HepG2 (cell line): ENCODE measurements around the gene ERRFI1. TPM values are rescaled to one million over a fixed set of nuclear protein-coding genes. Genes with fewer than 3 reads are reported as not detected.

Experiments used
- ATF3 ChIP-seq: sonication (generic); formaldehyde crosslinking; IDR thresholded peaks from 2 replicates; pipeline ENCODE4 v1.4.0; 2020; ENCODE audit warnings: missing genetic modification reagents
- CREB3 ChIP-seq: sonication (generic); formaldehyde crosslinking; IDR thresholded peaks from 2 replicates; pipeline ENCODE4 v1.5.0; 2020; ENCODE audit warnings: missing genetic modification reagents
- ELF1 ChIP-seq: sonication (generic); formaldehyde crosslinking; IDR thresholded peaks from 2 replicates; pipeline ENCODE4 v1.4.0; 2020; ENCODE audit warnings: missing genetic modification reagents
- FOXP1 ChIP-seq, 2 experiments: fragments of 450-650 bp in 1 of 2; IDR thresholded peaks; 2 replicates each; pipeline ENCODE4 v1.6.1; 2017 to 2018; ENCODE audit warnings: antibody characterized with exemption in 1 of 2
- KIAA2018 ChIP-seq: sonication (generic); formaldehyde crosslinking; IDR thresholded peaks from 2 replicates; pipeline ENCODE4 v1.5.0; 2020; ENCODE audit warnings: mild to moderate bottlenecking, missing genetic modification reagents, borderline replicate concordance
- KLF6 ChIP-seq: IDR thresholded peaks from 2 replicates; pipeline ENCODE4 v1.8.0; 2016; ENCODE audit warnings: missing biosample characterization, missing genetic modification reagents
- MTA1 ChIP-seq: sonication (generic); formaldehyde crosslinking; IDR thresholded peaks from 2 replicates; pipeline ENCODE4 v1.4.0; 2020; ENCODE audit warnings: missing genetic modification reagents, mild to moderate bottlenecking, borderline replicate concordance
- POGZ ChIP-seq: sonication (generic); formaldehyde crosslinking; IDR thresholded peaks from 2 replicates; pipeline ENCODE4 v1.4.0; 2020; ENCODE audit warnings: mild to moderate bottlenecking, missing genetic modification reagents
- RFX5 ChIP-seq: IDR thresholded peaks from 2 replicates; pipeline ENCODE4 v1.6.1; 2011; ENCODE audit warnings: low read depth, low read length, improper control_type of control experiment
- SALL1 ChIP-seq: sonication (generic); formaldehyde crosslinking; IDR thresholded peaks from 2 replicates; pipeline ENCODE4 v1.8.0; 2022; ENCODE audit warnings: mild to moderate bottlenecking, missing genetic modification reagents
- SOX5 ChIP-seq: IDR thresholded peaks from 2 replicates; pipeline ENCODE4 v1.6.1; 2016; ENCODE audit warnings: borderline replicate concordance
- TCF7L2 ChIP-seq: IDR thresholded peaks from 2 replicates; pipeline ENCODE4 v1.6.1; 2011; ENCODE audit warnings: mild to moderate bottlenecking, low read depth, low read length, moderate library complexity
- TEAD2 ChIP-seq: sonication (generic); formaldehyde crosslinking; IDR thresholded peaks from 2 replicates; pipeline ENCODE4 v1.9.0; 2021; ENCODE audit warnings: missing genetic modification reagents
- TGIF2 ChIP-seq: IDR thresholded peaks from 2 replicates; pipeline ENCODE4 v1.6.1; 2016; ENCODE audit warnings: control low read depth, missing compliant biosample characterization
- YEATS4 ChIP-seq: sonication (generic); formaldehyde crosslinking; IDR thresholded peaks from 2 replicates; pipeline ENCODE4 v1.4.0; 2020; ENCODE audit warnings: missing genetic modification reagents, borderline replicate concordance
- ZBTB20 ChIP-seq: sonication (generic); formaldehyde crosslinking; IDR thresholded peaks from 2 replicates; pipeline ENCODE4 v1.8.1; 2023; ENCODE audit warnings: missing genetic modification reagents, low read depth, mild to moderate bottlenecking, borderline replicate concordance
- ZMYM2 ChIP-seq: sonication (generic); formaldehyde crosslinking; IDR thresholded peaks from 2 replicates; pipeline ENCODE4 v1.8.0; 2022; ENCODE audit warnings: mild to moderate bottlenecking, missing genetic modification reagents
- ZNF382 ChIP-seq: sonication (generic); formaldehyde crosslinking; IDR thresholded peaks from 2 replicates; pipeline ENCODE4 v1.5.0; 2020; ENCODE audit warnings: missing genetic modification reagents, mild to moderate bottlenecking, borderline replicate concordance
- ZNF576 ChIP-seq: sonication (generic); formaldehyde crosslinking; IDR thresholded peaks from 2 replicates; pipeline ENCODE4 v1.4.0; 2020; ENCODE audit warnings: mild to moderate bottlenecking, missing genetic modification reagents
- ZSCAN20 ChIP-seq: sonication (generic); formaldehyde crosslinking; IDR thresholded peaks from 2 replicates; pipeline ENCODE4 v1.4.0; 2020; ENCODE audit warnings: missing genetic modification reagents, mild to moderate bottlenecking, borderline replicate concordance
- ZSCAN22 ChIP-seq: sonication (generic); formaldehyde crosslinking; IDR thresholded peaks from 2 replicates; pipeline ENCODE4 v1.4.0; 2020; ENCODE audit warnings: mild to moderate bottlenecking, missing genetic modification reagents
- polyA plus RNA-seq, 8 experiments: library from polyadenylated mRNA; depleted of rRNA in 3 of 8; stranded (reverse) in 7 of 8; unstranded in 1 of 8; fragments of >200 nt; fragmentation: Illumina TruSeq in 4 of 8; extraction: Trizol in 4 of 8; gene quantifications; 2 replicates each; pipeline versions ENCODE4 v1.2.1 to v1.2.3, GENCODE V29; 2011 to 2016; ENCODE audit warnings: low read depth in 4 of 8, missing spikeins in 1 of 8, mixed read lengths in 1 of 8; ENCODE audit not compliant: insufficient read depth in 1 of 8
- total RNA-seq, 5 experiments: library from RNA; depleted of rRNA; stranded (reverse); fragments of >200 nt; fragmentation: Illumina TruSeq; extraction: Trizol; gene quantifications; 2 replicates each; pipeline ENCODE4 v1.2.3, GENCODE V29; 2016; ENCODE audit warnings: low read depth in 1 of 5

Gene ERRFI1
- total and polyA plus RNA-seq, 2 of the 13 experiments (the other 11 are each of a cell fraction or from before 2014, with no cell fraction given), result 84.4 to 753 TPM

GRCh38 chr1:8061210-8061609, 35.1 kb upstream of the ERRFI1 start (continued):
- TF ChIP-seq ZSCAN22 (no peak), TEAD2 (no peak), YEATS4 (no peak), ZNF382 (CRISPR knock-in tag) (no peak), KIAA2018 (no peak), SALL1 (CRISPR knock-in tag) (peak; percentile 50), ELF1 (CRISPR knock-in tag) (no peak), TCF7L2 (no peak), RFX5 (no peak), POGZ (no peak), ATF3 (CRISPR knock-in tag) (no peak), MTA1 (no peak), SOX5 (0 out of 2 replicates have a peak, but pooled peaks have one; percentile 19), KLF6 (CRISPR knock-in tag) (no peak), CREB3 (CRISPR knock-in tag) (no peak), FOXP1 (IDR thresholded peaks at IDR 0.05) (no peak), FOXP1 (CRISPR knock-in tag; IDR thresholded peaks at IDR 0.05) (peak; percentile 45; the same call in 1 of the 2 replicates), TGIF2 (no peak), ZSCAN20 (CRISPR knock-in tag) (no peak), ZNF576 (no peak), ZBTB20 (CRISPR knock-in tag) (no peak), ZMYM2 (peak; percentile 86)
